Tibial nerve (tissue), 4 donors: ENCODE measurements around the gene IRF4. TPM values are rescaled to one million over a fixed set of nuclear protein-coding genes. Genes with fewer than 3 reads are reported as not detected.

ENCODE experiments used
- DNase-seq, 2 donors: peaks; one replicate each; pipeline ENCODE4 v3.0.0-alpha.2; 2019; ENCODE audit warnings: low spot score in 2 of 2
- H3K27ac ChIP-seq, 4 donors: fragments of 200-600 bp; sonication (generic) in 3 of 4; one replicate each; pipeline ENCODE4 v1.5.1; 2017 to 2019; ENCODE audit warnings: mild to moderate bottlenecking in 1 of 4
- H3K27me3 ChIP-seq, 2 donors: fragments of 200-600 bp; sonication (generic) in 1 of 2; one replicate each; pipeline versions ENCODE4 v1.5.1 to v1.6.0; 2017 to 2019
- H3K36me3 ChIP-seq, 3 donors: fragments of 200-600 bp; sonication (generic); one replicate each; pipeline ENCODE4 v1.5.1; 2018 to 2019
- H3K4me1 ChIP-seq, 4 donors: fragments of 200-600 bp; sonication (generic) in 3 of 4; one replicate each; pipeline ENCODE4 v1.5.1; 2017 to 2019
- H3K4me3 ChIP-seq, 4 donors: fragments of 200-600 bp; sonication (generic) in 3 of 4; one replicate each; pipeline ENCODE4 v1.5.1; 2017 to 2019; ENCODE audit warnings: mild to moderate bottlenecking in 1 of 4, moderate library complexity in 1 of 4
- H3K9me3 ChIP-seq, 4 donors: fragments of 200-600 bp; sonication (generic) in 3 of 4; one replicate each; pipeline ENCODE4 v1.5.1; 2017 to 2019
- EP300 ChIP-seq, 2 donors: sonication (generic); formaldehyde crosslinking; IDR thresholded peaks; one replicate each; pipeline ENCODE4 v1.6.1; 2017; ENCODE audit warnings: antibody characterized with exemption in 2 of 2, mild to moderate bottlenecking in 1 of 2
- POLR2A ChIP-seq, 2 donors: fragments of 450-650 bp; IDR thresholded peaks; one replicate each; pipeline ENCODE4 v1.6.1; 2017; ENCODE audit warnings: antibody characterized with exemption in 2 of 2, mild to moderate bottlenecking in 2 of 2, moderate library complexity in 2 of 2
- WGBS, 2 donors: methylation state at CpG; one replicate each; pipeline ENCODE4 v1.1.5; 2018; 5-methylcytosine and 5-hydroxymethylcytosine counted together
- total RNA-seq, 4 donors: library from RNA; depleted of rRNA; stranded (reverse); fragments of >200 nt; gene quantifications; one replicate each; pipeline ENCODE4 v1.1.0, GENCODE V29; 2016
- TF ChIP-seq, protein P1 (sequence below), 5 experiments: fragments of 200-600 bp in 3 of 5; fragments of 450-650 bp in 2 of 5; sonication (generic) in 3 of 5; IDR thresholded peaks; one replicate each; pipeline ENCODE4 v1.5.1; 2016 to 2019; ENCODE audit warnings: antibody characterized with exemption in 5 of 5, mild to moderate bottlenecking in 3 of 5, moderate library complexity in 2 of 5

The IRF4 gene
- total RNA-seq, 4 donors from 2014 or later = 0.22 to 6.9 (median 2.3) TPM

DNA sequence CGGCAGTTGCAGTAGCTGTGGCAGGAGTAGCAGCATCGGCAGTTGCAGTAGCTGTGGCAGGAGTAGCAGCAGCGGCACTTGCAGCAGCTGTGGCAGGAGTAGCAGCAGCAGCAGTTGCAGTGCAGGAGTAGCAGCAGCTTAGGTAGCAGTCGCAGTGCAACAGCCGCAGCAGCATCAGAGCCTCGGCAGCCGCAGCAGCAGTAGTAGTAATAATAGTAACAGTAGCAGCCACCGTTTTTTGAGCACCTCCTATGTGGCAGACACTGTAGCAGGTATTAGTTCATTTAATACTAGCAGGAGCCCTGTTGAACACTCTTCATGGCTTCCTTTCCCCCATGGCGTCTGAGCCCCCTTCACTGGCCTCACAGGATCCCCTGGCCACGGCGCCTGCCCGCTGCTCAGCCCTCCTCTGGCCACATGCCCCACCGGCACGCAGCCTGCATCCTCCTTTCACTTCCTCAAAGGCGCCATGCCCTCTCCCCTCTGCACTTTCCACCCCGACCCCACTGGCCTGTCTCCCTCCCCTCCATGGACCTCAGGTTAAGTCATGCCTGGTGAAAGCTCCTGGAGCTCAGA, 19.1 kb upstream of the IRF4 start:
- H3K36me3 ChIP-seq = no peaks in the 10 kb centered on the region
- WGBS, 2 donors = 70 to 75% methylated on average over 16 of the region's 16 CpGs
- no peaks in the 10 kb centered on the region for H3K9me3 ChIP-seq
- H3K27me3 ChIP-seq = peaks cover 0 to 23% of the 10 kb centered on the region in 2 donors
- no peak overlapping the region for H3K27ac ChIP-seq
- TF ChIP-seq POLR2A (IDR thresholded peaks at IDR 0.05) (no peak), EP300 (IDR thresholded peaks at IDR 0.05) (no peak)
- TF ChIP-seq, protein P1, sequence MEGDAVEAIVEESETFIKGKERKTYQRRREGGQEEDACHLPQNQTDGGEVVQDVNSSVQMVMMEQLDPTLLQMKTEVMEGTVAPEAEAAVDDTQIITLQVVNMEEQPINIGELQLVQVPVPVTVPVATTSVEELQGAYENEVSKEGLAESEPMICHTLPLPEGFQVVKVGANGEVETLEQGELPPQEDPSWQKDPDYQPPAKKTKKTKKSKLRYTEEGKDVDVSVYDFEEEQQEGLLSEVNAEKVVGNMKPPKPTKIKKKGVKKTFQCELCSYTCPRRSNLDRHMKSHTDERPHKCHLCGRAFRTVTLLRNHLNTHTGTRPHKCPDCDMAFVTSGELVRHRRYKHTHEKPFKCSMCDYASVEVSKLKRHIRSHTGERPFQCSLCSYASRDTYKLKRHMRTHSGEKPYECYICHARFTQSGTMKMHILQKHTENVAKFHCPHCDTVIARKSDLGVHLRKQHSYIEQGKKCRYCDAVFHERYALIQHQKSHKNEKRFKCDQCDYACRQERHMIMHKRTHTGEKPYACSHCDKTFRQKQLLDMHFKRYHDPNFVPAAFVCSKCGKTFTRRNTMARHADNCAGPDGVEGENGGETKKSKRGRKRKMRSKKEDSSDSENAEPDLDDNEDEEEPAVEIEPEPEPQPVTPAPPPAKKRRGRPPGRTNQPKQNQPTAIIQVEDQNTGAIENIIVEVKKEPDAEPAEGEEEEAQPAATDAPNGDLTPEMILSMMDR (IDR thresholded peaks at IDR 0.05) = no peak
- no peak for DNase-seq
- H3K4me3 ChIP-seq = no peak overlapping the region
- H3K4me1 ChIP-seq = no peaks in the 10 kb centered on the region

DNA sequence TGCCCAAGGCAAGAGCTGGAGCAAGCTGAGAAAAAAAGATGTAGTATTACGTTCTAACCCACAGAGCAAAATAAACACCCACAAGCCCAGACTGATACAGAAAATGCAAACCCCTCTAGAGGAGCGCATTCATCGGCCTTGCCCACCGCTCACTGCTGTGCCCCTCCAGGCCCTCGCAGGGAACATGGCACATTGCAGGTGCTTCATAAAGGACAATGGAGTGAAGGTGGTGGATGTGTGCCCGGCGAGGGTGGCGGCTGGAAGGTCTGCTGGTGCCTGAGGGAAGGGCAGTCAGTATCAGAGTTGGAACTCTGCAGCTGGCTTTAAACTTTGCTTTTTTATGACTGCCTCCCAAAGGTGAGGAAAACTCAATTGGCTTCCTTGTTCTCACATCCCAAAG, 18.5 kb upstream of the IRF4 start:
- no peak for TF ChIP-seq POLR2A (IDR thresholded peaks at IDR 0.05)
- TF ChIP-seq EP300 (IDR thresholded peaks at IDR 0.05) = no peak
- TF ChIP-seq, protein P1 (IDR thresholded peaks at IDR 0.05) = no peak
- Histone ChIP-seq H3K27ac (no peak overlapping the region), H3K4me3 (no peak overlapping the region), H3K27me3 (peaks cover 0 to 28% of the 10 kb centered on the region in 2 donors), H3K4me1 (no peaks in the 10 kb centered on the region), H3K36me3 (no peaks in the 10 kb centered on the region), H3K9me3 (no peaks in the 10 kb centered on the region)
- DNase-seq = no peak
- WGBS, 2 donors = 77 to 84% methylated on average over 8 of the region's 8 CpGs

DNA sequence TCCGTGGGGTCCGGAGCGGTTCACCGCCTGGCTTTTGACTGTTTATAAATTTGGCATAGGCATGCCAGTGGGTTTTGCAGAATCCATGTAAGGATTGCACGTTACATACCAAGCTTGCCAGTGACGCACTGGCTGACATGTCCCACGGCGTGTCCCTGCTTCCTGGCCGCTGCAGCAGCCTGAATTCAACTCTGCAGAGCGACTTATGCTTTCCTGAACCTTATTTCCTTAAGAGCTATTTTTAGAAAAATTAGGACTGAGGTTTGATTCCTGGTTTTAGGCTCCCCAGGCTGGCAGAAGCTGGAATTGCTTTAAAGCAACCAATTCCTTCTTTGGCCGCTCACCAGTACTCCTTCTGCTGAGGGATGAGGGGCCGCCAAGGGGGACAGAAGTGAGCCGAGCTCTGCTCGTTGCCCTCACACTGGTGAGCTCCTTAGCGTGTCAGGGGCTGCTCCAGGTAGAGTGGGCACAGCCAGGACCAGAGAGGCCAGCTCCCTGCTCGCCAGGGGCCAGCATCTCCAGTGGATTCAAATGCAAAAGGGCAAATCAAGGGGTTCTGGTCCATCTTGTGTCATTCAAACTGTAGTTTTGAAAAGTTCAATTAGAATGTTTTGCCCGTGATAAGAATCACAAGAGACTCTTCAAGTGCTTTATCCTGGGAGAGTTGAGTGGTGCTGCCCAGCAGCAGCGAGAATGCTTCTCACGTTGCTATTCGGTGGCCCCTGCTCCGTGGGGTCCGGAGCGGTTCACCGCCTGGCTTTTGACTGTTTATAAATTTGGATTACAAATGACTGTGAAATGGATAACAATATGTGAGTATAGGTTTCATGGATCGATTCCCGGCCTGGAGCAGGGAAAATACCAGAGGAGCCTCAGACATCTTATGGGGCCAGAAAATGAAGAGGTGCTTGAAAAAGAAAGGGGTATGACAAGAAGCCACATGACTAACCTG, 17.5 kb upstream of the IRF4 start:
- WGBS, 2 donors = 70 to 73% methylated on average over 26 of the region's 26 CpGs
- peaks cover 0 to 35% of the 10 kb centered on the region in 2 donors for H3K27me3 ChIP-seq
- no peak for DNase-seq

DNA sequence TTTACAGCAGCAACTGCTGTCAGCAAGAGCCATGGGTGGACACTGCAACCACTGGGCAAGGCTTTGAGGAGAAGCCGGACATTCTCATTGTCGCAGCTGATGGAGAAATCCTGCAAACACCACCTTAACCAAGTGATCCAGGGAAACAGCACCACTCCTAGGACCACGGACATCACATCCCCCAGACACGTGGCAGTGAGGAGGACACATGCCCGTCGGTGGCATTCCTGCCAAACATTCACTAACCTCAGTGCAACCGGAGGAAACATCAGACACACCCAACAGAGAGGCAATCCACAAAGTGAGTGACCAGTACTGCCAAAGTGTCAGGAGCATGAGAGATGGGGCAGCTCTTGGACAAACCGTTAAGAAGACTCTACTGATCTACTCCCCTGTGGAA, 16.6 kb upstream of the IRF4 start:
- no peak for DNase-seq
- WGBS, 2 donors = 82 to 83% methylated on average over 8 of the region's 8 CpGs
- Histone ChIP-seq H3K4me3 (no peak overlapping the region), H3K9me3 (peaks cover 0 to 11% (median 0%) of the 10 kb centered on the region in 4 donors), H3K27ac (no peak overlapping the region), H3K27me3 (peaks cover 0 to 35% of the 10 kb centered on the region in 2 donors), H3K4me1 (no peaks in the 10 kb centered on the region), H3K36me3 (no peaks in the 10 kb centered on the region)
- TF ChIP-seq POLR2A (IDR thresholded peaks at IDR 0.05) (no peak), EP300 (IDR thresholded peaks at IDR 0.05) (no peak)
- TF ChIP-seq, protein P1 (IDR thresholded peaks at IDR 0.05) = no peak

More for the DNA sequence above, 17.5 kb upstream of the IRF4 start:
- peaks cover 0 to 2% (median 0%) of the 10 kb centered on the region in 4 donors for H3K9me3 ChIP-seq
- H3K36me3 ChIP-seq = no peaks in the 10 kb centered on the region
- TF ChIP-seq, protein P1 (IDR thresholded peaks at IDR 0.05) = peak in 1 of 5 experiments; percentile 13
- TF ChIP-seq EP300 (IDR thresholded peaks at IDR 0.05) (no peak), POLR2A (IDR thresholded peaks at IDR 0.05) (no peak)
- H3K27ac ChIP-seq = no peak overlapping the region
- H3K4me1 ChIP-seq = no peaks in the 10 kb centered on the region
- no peak overlapping the region for H3K4me3 ChIP-seq
